OCI-M2 (cell line): ENCODE data around the gene CERKL.

Source experiments
- DNase-seq: peaks from one replicate; lab custom pipeline; 2025; ENCODE audit not compliant: unreplicated experiment; lab: John Stamatoyannopoulos, UW

The CERKL gene

DNA sequence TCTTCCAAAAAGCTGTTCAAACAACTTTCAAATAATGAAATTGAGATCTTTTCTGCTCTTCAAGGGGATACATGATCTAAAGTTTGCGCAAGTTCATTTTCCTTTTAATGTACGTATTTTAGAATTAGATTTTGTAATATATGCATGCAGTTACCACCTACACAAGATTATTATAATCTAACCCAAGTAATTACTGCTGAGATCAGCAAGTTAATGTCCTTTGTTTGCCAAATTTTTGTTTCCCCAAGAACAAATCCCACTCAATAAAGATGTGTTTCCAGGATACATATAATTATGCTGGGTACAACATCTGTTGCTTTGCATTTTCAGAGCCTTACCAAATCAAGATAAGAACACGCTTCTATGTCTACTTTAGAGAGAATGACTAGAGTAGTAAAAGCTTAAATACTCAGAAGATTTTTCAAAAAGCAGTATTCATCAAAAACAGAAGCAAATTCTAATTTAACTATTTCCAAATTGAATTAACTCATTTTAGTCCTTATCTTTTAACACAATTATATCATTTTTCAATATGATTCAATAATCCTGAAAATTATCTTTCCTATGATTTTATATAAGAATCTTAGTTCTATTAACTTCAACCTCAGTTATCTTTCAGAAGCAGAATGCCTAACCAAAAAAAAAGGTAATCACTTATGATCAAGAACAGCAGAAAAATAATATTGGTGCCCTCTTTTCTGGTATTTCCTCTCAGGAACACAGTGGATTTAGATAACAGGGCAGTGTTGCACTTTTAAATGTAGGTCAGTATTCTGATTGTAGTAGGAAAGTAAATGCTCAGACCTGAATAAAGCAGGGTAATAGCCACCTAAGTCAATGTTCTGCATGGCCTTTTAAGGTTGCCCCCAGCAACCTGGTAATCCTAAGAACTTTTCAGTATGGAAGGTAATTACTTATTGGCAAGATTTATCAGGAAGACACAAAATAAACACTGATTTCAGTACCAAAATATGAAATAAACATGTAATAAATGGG, 28.0 kb downstream of the CERKL start:
- DNase-seq = no peak

DNA sequence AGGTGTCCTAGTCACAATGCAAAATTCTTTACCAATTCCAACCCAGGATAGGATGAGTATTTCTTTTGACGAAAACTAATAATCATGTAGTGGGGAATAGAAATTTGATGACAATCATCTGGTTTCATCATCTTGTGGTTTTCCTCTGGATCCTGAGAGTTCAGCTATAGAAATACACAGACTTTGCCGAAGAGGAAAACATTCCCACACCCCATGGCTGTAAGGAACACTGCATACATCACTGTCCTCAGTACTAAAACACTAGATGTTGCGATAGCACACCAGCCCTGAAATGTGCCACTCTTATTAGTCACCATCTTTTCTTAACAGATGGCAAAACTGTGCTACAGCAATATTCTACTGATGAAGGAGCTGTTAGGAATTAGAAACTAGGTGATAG, 29.4 kb downstream of the CERKL start:
- no peak for DNase-seq

DNA sequence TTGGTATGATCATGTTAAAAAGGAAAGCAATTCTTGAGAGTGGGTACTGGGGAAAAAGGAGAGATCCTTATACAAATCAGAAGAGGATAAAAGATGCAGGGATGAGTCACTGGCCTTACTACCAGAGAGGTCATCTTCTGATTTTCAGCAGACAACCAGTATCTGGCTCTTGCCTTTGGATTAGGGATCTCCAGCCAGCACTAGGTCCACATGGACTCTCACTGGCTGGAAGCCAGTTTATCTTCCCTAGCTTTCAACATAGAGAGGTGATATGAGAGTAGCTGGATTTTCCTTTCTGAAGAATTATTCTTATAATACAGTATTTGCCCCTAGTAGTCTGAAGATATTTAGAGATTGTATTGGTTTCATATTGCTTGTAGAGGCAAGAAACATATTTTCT, 30.2 kb downstream of the CERKL start:
- DNase-seq = no peak

DNA sequence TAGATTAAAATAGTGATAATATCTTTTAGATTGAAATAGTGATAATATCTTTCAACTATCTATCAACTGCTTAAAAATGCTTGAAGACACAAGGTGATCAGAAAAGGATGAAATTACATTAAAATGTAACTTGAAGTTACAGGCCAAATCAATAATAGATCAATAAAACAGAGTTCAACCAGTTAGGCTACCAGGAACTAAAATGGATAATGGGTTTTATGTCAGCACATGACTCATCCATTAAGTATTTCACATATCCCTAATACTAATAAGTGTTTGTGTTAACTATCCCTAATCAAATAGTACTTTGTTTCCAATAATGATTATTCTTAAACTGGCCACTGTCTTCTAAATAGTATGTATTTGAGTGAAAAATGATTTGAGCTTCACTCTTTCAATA, 33.7 kb downstream of the CERKL start:
- no peak for DNase-seq

DNA sequence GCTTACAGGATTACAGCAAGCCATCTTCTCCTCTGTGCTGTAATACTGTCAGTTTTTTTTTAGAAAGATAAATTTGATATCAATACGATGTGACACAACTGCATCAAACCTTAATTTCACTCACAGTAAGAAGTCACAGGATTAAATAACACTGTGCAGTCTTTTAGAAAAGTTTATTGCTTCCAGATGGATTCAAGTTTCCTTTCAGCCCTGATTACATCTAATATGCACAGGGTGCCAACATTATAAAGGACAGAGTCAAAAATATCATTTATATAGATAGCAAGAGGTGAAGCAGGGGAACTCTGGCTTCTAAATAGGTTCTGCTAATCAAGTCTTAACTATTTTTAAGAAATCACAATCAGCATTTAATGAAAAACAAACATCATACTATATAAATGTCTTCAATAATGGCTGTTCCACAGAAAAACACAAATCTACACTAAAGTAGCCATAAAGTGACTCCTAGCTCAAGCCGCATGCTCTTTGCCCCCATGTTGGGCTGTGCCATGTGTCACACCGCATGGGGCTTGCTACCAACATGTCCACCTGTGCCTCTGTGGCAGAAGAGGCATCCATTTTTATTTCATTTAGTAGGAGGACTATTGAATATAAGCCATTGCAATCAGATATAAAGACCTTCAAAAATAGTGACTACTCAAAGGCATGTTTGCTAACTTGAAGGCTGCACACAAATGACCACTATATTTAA, 35.0 kb downstream of the CERKL start:
- no peak for DNase-seq

DNA sequence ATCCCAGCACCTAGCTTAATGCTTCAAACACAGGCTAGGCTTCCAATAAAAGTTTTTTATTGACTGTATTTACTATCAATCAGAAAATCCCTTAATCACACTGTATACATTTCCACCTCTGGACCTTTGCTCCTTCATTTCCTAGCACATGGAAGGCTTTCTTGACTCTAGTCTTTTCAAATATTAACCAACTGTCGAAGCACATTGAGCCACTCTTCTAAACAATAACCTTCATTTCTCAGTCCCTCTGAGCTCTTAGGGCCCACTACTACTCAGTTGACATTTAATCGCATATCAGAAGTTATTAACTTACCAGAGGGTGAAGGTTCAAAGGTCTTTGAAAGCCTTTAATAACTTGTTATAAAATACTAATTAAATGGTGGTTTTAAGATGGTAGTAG, 37.4 kb downstream of the CERKL start:
- no peak for DNase-seq

DNA sequence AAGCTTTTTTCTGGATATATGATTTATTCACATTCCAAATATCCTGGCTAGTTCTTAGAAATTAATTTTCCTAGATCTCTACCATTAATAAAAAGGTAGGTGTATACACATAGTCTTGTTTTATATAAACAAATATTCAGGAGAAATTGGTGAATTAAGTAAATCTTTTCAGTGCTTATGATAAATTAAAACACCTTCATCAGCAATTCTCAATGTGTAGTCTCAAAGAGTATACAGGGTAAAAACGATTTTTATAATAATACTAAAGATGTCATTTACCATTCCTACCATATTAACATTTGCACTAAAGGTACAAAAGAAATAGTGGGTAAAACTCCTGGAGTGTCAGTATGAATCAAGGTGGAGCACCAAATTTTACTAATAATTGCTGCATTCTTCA, 40.2 kb downstream of the CERKL start:
- no peak for DNase-seq

DNA sequence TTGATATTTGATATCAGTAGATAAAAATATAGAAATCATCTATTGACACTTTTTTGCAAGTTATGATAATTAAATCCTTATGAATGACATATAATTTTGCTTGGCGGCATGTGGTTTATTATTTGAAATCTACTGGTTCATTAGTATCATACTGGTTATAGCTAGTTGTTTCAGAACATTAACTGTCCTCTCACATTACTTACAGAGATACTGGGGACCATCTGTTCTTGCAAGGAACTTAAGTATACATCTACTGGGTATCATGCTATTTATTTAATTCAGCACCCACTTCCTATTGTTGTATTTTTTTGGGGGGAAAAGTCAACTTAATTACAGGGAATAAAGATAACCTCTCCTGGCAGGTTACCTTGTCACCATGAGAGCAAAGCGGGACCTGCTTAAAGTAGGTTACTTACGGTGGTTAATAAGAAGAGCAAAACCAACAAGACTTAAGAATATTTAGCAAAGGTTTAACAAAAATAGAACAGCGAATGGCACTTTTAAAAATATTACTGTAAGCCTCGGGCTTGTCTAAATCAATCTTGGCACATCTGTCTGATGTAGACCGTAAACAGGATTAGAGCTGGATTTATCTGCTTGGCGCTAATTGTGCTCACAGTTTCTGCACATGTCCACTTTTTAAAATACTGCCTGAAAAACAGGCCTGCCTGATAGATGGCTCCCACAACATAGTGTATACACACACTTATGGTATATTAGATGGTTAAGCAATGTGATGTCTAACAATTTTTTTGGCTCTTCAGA, 41.8 kb downstream of the CERKL start:
- no peak for DNase-seq

DNA sequence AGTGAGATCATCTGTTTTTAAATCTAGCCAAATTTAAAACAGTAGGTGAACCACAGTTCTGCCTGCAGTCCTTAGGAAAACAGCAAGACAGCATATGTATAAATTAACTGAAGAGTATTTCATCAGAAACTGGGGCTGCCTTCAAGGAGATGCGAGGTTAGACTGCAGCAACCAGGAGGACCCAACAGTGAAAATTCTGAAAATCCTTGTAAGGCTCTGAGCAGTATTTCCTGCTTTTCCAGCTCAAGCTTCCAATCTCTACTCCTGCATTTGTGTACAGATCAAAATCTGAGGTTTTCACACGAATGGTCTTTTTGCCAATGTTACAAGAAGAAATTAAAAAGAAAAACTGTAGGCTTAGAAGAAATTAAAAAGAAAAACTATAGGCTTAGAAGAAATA, 43.7 kb downstream of the CERKL start:
- no peak for DNase-seq

DNA sequence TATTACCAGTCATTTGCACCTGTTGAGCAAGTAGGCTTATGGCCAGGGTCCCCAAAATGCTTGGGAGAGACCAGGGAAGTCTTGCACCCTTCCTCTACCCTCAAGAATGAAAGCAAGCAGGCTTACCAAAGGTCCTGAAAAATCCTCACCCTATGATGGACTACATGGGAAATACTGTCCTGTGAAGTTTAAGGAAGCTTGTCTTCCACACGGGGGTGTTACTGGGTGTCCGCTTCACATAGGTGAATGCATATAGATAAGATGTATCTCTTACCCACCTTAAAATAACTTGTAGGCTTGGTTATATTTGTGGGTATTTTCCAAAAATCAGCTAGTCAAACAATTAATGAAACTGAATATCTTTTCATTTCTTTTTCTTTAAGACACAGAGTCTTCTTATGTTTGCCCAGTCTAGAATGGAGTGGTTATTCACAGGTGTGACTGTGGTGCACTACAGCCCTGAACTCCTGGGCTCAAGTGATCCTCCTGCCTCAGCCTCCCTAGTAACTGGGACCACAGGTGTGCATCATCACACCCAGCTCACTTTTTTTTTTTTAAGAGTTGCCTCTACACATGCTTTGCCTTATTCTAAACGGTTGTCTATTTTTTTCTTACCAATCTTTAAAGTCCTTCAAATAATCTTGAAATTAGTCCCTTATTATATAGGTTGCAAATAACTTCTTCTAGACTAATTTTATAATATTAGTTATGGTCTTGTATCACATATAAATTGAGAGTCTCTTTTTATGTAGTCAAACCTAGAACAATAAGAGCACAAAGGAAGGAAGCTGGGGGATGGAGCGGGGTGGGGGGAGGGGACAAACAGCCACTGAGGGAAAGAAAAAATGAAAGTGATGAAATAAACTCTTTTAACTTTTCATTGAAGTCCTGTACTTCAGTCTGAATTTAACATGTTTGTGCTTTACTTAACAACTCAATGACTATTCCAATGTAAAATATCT, 49.0 kb downstream of the CERKL start:
- no peak for DNase-seq

DNA sequence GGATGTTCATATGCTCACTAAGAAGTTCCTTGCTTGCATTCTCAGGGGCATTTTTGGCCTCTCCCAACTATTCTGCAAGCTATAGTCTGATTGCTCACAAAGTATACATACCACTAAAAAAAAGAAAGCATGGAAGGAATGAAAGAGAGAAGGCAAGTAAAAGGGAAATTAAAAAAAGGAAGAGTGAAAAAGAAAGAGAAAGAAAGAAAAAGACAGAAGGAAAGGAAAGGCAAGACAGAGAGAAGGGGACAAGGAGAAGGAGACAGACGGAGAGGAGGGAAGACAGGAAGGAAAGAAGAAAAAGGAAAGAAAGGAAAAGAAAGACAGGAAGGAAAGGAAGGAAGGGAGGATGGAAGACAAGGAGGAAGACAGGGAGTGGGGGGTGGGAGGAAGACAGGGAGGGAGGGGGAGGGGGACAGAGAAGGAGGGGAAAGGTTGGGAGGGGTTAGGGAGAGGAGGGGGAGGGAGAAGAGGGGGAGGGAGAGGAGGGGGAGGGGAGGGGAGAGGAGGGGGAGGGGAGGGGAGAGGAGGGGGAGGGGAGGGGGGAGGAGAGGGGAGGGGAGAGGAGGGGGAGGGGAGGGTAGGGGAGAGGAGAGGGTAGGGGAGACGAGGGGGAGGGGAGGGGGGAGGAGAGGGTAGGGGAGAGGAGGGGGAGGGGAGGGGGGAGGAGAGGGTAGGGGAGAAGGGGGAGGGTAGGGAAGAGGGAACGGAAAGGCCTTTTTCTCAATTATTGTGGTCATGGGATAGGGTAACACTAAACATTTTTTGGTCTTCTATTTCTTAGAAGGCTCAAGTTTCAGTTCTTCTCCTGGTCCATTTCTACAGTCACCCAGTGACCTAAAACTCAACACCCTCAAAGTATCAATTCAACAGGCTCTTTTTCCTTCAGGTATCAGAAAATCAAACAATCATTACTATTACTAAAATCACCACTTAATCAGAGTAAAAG, 50.7 kb downstream of the CERKL start:
- no peak for DNase-seq

DNA sequence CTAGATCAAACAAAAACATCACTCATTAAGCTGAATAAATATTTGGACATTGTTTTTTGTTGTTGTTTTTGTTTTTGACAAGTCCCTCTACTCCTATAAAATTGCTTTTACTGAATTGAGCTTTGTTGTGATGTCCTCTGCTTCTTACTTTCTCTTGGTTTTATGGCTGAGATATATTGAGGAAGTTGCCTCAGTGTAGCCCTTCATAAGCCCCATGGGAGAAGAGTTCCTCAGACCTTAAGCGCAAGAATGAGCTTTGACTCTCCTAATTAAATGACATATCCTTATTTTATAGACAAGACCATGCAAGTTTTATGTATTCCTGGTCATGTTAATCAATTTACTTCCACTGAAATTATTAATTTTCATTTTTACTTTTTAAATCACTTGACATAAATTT, 54.9 kb downstream of the CERKL start:
- no peak for DNase-seq

DNA sequence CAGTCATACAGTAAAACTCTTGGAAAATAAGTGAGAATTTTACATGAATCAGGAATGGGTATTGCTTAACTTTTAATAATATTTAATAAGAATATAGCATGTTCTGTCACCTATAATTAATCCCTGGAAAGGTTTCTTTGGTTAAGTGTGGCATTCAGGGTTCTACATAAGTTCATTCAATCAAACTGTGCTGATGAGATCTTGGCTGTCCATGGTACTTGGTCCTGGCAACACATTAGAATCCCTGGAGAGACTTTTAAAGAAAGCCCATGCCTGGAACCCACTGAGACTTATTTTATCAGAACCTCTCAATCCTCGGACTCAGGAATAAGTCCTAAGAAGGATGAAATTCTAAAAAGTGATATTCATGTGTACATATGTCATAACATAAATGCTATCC, 60.3 kb downstream of the CERKL start:
- DNase-seq = no peak

DNA sequence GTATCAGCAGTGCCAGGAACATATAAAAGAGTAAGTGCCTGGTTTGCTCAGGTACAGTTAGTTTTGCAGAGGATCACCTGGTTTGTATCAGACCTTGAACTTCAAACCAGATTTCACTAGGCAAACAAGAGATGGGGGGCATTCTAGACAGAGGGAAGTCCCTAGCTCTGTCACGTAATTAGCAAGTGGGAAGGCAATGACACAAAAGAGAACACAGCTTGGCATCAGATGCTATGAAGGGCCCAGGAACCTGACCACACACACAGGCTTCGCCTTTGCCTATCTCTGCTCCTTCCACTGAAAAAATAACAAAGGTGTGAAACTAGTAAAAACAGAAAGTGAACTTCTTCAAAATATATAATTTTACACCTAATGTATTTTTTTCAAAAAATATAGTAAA, 62.6 kb downstream of the CERKL start:
- no peak for DNase-seq

DNA sequence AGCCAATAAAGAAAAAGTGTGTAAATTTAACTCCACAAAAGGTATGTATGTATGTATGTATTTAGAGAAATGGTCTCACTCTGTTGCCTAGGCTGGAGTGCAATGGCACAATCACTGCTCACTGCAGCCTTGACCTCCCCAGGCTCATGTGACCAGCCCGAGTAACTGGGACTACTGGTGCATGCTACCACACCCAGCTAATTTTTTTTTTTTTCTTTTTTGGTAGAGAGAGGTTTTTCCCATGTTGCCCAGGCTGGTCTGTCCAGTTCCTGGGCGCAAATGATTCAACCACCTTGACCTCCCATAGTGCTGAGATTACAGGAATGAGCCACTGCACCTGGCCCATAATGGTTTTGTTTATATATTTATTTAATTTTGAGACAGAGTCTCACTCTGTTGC, 67.1 kb downstream of the CERKL start:
- no peak for DNase-seq

DNA sequence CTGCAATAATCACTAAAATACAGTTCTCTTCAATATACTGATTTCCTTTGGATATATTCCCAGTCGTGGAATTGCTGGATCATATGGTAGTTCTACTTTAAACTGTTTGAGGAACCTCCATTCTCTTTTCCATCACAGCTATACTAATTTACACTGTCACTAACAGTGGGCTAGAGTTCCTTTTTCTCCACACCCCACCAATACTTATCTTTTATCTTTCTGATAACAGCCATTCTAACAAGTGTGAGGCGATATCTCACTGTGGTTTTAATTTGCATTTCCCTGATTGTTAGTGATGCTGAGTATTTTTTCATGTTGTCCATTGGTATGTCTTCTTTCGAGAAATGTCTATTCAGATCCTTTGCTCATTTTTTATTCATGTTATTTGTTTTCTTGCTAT, 68.4 kb downstream of the CERKL start:
- no peak for DNase-seq

DNA sequence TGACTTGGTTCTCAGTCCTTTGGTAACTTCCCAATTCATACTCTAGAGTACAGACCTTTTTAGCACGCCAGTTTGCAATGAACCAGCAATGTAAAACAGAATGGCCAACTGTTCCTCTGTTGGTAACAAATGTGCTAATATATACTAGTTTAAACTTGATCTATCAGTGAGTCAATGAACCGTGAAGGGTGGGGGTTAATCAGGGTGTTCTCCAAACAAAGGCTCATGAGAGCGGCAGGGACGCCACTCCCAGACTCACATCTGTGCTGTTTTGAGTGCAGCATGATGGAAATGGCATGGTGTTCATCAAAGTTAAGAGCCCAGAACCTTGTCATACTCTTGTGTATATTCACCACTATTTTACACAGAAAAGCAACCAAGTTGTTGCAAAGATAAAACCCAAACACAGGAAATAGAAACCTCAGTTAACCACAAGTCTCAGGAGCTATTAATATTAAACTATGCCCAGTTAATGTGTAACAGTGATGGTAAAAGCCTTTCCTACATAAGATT, 70.3 kb downstream of the CERKL start:
- no peak for DNase-seq

DNA sequence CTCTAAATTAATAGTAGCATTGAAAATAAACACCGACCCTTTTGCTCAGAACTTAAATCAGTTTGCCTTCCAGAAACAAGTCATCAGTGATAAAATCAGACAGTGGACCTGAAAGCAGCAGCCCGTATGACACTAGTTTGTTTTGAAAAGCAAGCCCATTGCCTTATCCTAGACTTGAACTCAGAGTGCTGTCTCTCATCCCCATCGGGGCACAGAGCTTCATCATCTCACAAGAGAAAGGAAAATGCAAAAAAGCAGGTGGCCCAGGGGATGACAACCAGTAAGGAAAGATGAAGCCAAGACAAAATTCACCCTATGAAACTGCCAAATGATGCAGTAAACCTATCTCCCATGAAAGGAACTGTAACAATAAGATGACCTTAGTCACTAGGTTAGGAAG, 71.2 kb downstream of the CERKL start:
- DNase-seq = no peak

DNA sequence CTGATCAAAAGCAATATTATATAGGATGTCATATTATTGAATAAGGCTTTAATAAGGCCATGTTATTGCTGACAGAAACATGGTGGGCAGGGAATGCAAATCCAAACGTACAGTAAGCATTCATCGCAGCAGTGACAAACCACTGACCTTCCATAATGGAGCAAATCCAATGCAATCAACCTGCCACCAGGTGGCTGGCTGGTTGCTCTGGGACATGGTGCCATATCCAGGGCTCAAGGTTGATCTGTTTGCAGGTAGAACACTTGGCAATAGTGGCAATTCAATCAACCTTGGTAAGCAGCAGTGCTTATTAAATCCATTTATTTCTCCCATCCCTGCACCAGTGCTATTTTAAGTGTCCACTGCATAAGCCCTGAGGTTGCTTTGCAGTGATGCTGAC, 75.4 kb downstream of the CERKL start:
- DNase-seq = no peak
